Smooth muscle cell (in vitro differentiated cells): ENCODE measurements around the gene SLC6A3. TPM values are rescaled to one million over a fixed set of nuclear protein-coding genes. Genes with fewer than 3 reads are reported as not detected.
"Not testable (repeated sequence)": the region's sequence is repeated elsewhere in the genome, so short reads cannot be mapped to it uniquely, and the experiment has no call there.

ENCODE experiments used
- DNase-seq: peaks from one replicate; lab custom pipeline; 2025; ENCODE audit not compliant: unreplicated experiment; lab: John Stamatoyannopoulos, UW
- H2AFZ ChIP-seq: fragments of 200-600 bp; sonication (generic); 2 replicates; pipeline ENCODE4 v1.6.0; 2016; ENCODE audit warnings: antibody characterized with exemption, low read depth, mild to moderate bottlenecking
- H3F3A ChIP-seq: fragments of 200-600 bp; sonication (generic); 2 replicates; pipeline ENCODE4 v1.6.0; 2017; ENCODE audit warnings: antibody characterized with exemption, low read depth
- H3K27ac ChIP-seq: fragments of 200-600 bp; sonication (generic); 2 replicates; pipeline ENCODE4 v1.5.1; 2016; ENCODE audit warnings: low read depth, mild to moderate bottlenecking
- H3K27me3 ChIP-seq: fragments of 200-600 bp; sonication (generic); 2 replicates; pipeline ENCODE4 v1.6.1; 2016; ENCODE audit warnings: low read depth, mild to moderate bottlenecking
- H3K36me3 ChIP-seq: fragments of 200-600 bp; sonication (generic); 2 replicates; pipeline ENCODE4 v1.5.1; 2016; ENCODE audit warnings: low read depth
- H3K4me1 ChIP-seq: fragments of 200-600 bp; sonication (generic); 2 replicates; pipeline ENCODE4 v1.5.1; 2016; ENCODE audit warnings: low read depth
- H3K4me2 ChIP-seq: fragments of 200-600 bp; sonication (generic); 2 replicates; pipeline ENCODE4 v1.6.0; 2016; ENCODE audit warnings: mild to moderate bottlenecking
- H3K4me3 ChIP-seq: fragments of 200-600 bp; sonication (generic); 2 replicates; pipeline ENCODE4 v1.5.1; 2016; ENCODE audit warnings: mild to moderate bottlenecking
- H3K79me2 ChIP-seq: fragments of 200-600 bp; sonication (generic); 2 replicates; pipeline ENCODE4 v1.6.0; 2016; ENCODE audit warnings: low read depth, mild to moderate bottlenecking
- H3K9ac ChIP-seq: fragments of 200-600 bp; sonication (generic); 2 replicates; pipeline ENCODE4 v1.6.0; 2016; ENCODE audit warnings: low read depth
- H3K9me3 ChIP-seq: fragments of 200-600 bp; sonication (generic); replicated peaks from 2 replicates; pipeline ENCODE4 v1.5.1; 2016; ENCODE audit warnings: low read depth
- H4K20me1 ChIP-seq: fragments of 200-600 bp; sonication (generic); 2 replicates; pipeline ENCODE4 v1.6.0; 2016; ENCODE audit warnings: low read depth
- CTCF ChIP-seq: fragments of 200-600 bp; sonication (generic); IDR thresholded peaks from 2 replicates; pipeline ENCODE4 v1.5.1; 2017; ENCODE audit warnings: borderline replicate concordance, mild to moderate bottlenecking, antibody characterized with exemption; ENCODE audit not compliant: insufficient read depth, poor library complexity, severe bottlenecking
- WGBS: methylation state at CpG from one replicate; pipeline ENCODE4 v1.1.7; 2016; ENCODE audit warnings: low lambda C conversion rate; 5-methylcytosine and 5-hydroxymethylcytosine counted together
- polyA plus RNA-seq: library from polyadenylated mRNA; unstranded; fragments of >200 nt; fragmentation: Nextera tagmentation; extraction: Ambion mirVana; gene quantifications from 2 replicates; pipeline ENCODE4 v1.2.1, GENCODE V29; 2016
- total RNA-seq: library from RNA; depleted of rRNA; stranded (reverse); fragments of >200 nt; gene quantifications from 2 replicates; pipeline ENCODE4 v1.2.3, GENCODE V29; 2014

Gene SLC6A3
- total and polyA plus RNA-seq, 2 experiments from 2014 or later: not detected

- H3K4me3 ChIP-seq: no peak overlapping the region
- H3K9ac ChIP-seq: no peak overlapping the region
- H3K36me3 ChIP-seq: no peaks in the 10 kb centered on the region
- no peak for TF ChIP-seq CTCF
- no peak overlapping the region for H3K27ac ChIP-seq
- H2AFZ ChIP-seq: no peak overlapping the region
- peaks cover 33% of the 10 kb centered on the region for H3K27me3 ChIP-seq
- 85% methylated on average over 23 of the region's 23 CpGs for WGBS
- H3F3A ChIP-seq: no peaks in the 10 kb centered on the region
- no peaks in the 10 kb centered on the region for H4K20me1 ChIP-seq
- no peak overlapping the region for H3K4me2 ChIP-seq
- H3K4me1 ChIP-seq: no peaks in the 10 kb centered on the region
- no peak for DNase-seq
- no peaks in the 10 kb centered on the region for H3K9me3 ChIP-seq
- H3K79me2 ChIP-seq: no peaks in the 10 kb centered on the region
Measured at GRCh38 chr5:1375871-1376810, 69.1 kb downstream of the SLC6A3 start.

GRCh38 chr5:1374679-1375055 is 70.6 kb downstream of the SLC6A3 start:
- Histone ChIP-seq H3K4me3 (no peak overlapping the region), H3K9me3 (no peaks in the 10 kb centered on the region), H3K9ac (no peak overlapping the region), H3K79me2 (no peaks in the 10 kb centered on the region), H3K4me1 (no peaks in the 10 kb centered on the region), H3K4me2 (no peak overlapping the region), H3K36me3 (no peaks in the 10 kb centered on the region), H3F3A (no peaks in the 10 kb centered on the region), H3K27ac (no peak overlapping the region), H2AFZ (no peak overlapping the region), H4K20me1 (no peaks in the 10 kb centered on the region), H3K27me3 (peaks cover 23% of the 10 kb centered on the region)
- TF ChIP-seq CTCF: no peak
- no peak for DNase-seq
- 80% methylated on average over 6 of the region's 6 CpGs for WGBS

- Histone ChIP-seq H2AFZ (no peak overlapping the region), H3K4me3 (no peak overlapping the region), H3K79me2 (no peaks in the 10 kb centered on the region), H3F3A (no peaks in the 10 kb centered on the region), H3K27ac (no peak overlapping the region), H3K9me3 (no peaks in the 10 kb centered on the region), H3K27me3 (peaks cover 28% of the 10 kb centered on the region), H4K20me1 (no peaks in the 10 kb centered on the region), H3K4me2 (no peak overlapping the region), H3K9ac (no peak overlapping the region), H3K36me3 (no peaks in the 10 kb centered on the region), H3K4me1 (no peaks in the 10 kb centered on the region)
- DNase-seq: no peak
- no peak for TF ChIP-seq CTCF
- WGBS: 83% methylated on average over 9 of the region's 9 CpGs
Measured at GRCh38 chr5:1374030-1374678, 71.1 kb downstream of the SLC6A3 start.

- WGBS: 91% methylated on average over 4 of the region's 4 CpGs
- not testable (repeated sequence) for DNase-seq, H3K4me1 ChIP-seq
Measured at GRCh38 chr5:1371972-1372342, 73.3 kb downstream of the SLC6A3 start.

More at GRCh38 chr5:1371972-1372342, 73.3 kb downstream of the SLC6A3 start:
- H3K27ac ChIP-seq, H3K9ac ChIP-seq, H3K4me3 ChIP-seq, H3K9me3 ChIP-seq, H3K79me2 ChIP-seq, H3K36me3 ChIP-seq, H2AFZ ChIP-seq, H3F3A ChIP-seq, H4K20me1 ChIP-seq, H3K4me2 ChIP-seq: not testable (repeated sequence)
- H3K27me3 ChIP-seq: peaks cover 42% of the 10 kb centered on the region
